Activated T-helper 2 cell treated with anti-CD3 and anti-CD28 coated beads, Interferon-gamma antibody, Interleukin-2, Interleukin-4, amounts not matched to agents 10 μg/mL and 5 μg/mL and 100 μg/mL, durations not matched to agents 14 hours and 24 hours and 36 hours (primary cell): ENCODE data around the gene TIMM8A. TPM values are rescaled to one million over a fixed set of nuclear protein-coding genes. Genes with fewer than 3 reads are reported as not detected.
"Not testable (repeated sequence)": the region's sequence is repeated elsewhere in the genome, so short reads cannot be mapped to it uniquely, and the experiment has no call there.

Experiments
- DNase-seq: peaks from one replicate; pipeline ENCODE4 v3.0.0; 2021; ENCODE audit warnings: low spot score
- H3K27ac Mint-ChIP-seq: one replicate; pipeline ENCODE4 v1.8.0; 2021; ENCODE audit warnings: mixed read lengths
- H3K27me3 Mint-ChIP-seq: one replicate; pipeline ENCODE4 v1.8.0; 2021; ENCODE audit warnings: low read depth, mixed read lengths
- H3K36me3 Mint-ChIP-seq: one replicate; pipeline ENCODE4 v1.8.0; 2021; ENCODE audit warnings: low read depth, mixed read lengths
- H3K4me1 Mint-ChIP-seq: one replicate; pipeline ENCODE4 v1.8.0; 2021; ENCODE audit warnings: low read depth, mixed read lengths
- H3K4me3 Mint-ChIP-seq: one replicate; pipeline ENCODE4 v1.8.0; 2021; ENCODE audit warnings: low read depth, mild to moderate bottlenecking, moderate library complexity, mixed read lengths
- H3K9me3 Mint-ChIP-seq: one replicate; pipeline ENCODE4 v1.8.0; 2021; ENCODE audit warnings: mixed read lengths
- intact Hi-C: fragments of 100-400 bp; cut with micrococcal nuclease; formaldehyde crosslinking; loops from one replicate; pipeline ENCODE4 v1.15.1; 2023
- total RNA-seq: library from RNA; stranded (reverse); gene quantifications from 2 replicates; pipeline ENCODE4 v1.2.3, GENCODE V29; 2022

TIMM8A gene
- total RNA-seq, 1 donor from 2014 or later = 25.5 TPM

DNA sequence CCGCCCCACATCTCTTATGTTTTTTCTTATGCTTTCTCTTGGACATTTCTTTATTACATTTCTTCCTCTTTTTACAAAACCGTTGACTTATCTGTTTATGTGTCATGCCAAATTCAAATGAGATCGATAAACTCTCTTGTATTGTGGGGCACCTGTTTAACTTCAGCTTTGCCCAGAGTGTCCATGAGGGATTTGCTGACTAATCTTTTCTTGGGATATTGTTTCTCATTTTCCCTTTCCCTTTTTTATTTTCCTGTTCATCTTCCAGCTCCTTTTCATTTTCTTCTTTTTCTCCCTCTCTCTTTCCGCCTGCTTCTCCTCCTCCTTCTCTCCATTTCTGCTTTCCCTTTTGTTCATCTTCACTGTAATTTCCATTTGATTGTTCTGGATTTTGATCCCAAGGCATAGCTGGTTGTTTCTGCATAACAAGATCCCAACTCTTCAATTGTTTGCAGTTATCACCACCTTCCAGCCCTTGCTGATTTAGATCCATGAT, 10.7 kb downstream of the TIMM8A start:
- peaks cover 10% of the 10 kb centered on the region for H3K4me1 Mint-ChIP-seq
- H3K4me3 Mint-ChIP-seq = no peak overlapping the region
- intact Hi-C loops = no loop called here
- H3K9me3 Mint-ChIP-seq = peaks cover 5% of the 10 kb centered on the region
- H3K27me3 Mint-ChIP-seq = no peaks in the 10 kb centered on the region
- no peak overlapping the region for H3K27ac Mint-ChIP-seq
- peaks cover 3% of the 10 kb centered on the region for H3K36me3 Mint-ChIP-seq
- DNase-seq = no peak

DNA sequence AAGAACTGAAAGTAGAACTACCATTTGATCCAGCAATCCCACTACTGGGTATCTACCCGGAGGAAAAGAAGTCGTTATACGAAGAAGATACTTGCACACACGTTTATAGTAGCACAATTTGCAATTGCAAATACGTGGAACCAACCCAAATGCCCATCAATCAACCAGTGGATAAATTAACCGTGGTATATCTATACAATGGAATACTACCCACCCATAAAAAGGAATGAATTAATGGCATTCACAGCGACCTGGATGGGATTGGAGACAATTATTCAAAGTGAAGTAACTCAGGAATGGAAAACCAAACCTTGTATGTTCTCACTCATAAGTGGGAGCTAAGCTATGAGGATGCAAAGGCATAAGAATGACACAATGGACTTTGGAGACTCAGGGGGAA, 14.2 kb downstream of the TIMM8A start:
- DNase-seq, H3K9me3 Mint-ChIP-seq, H3K4me3 Mint-ChIP-seq, H3K27ac Mint-ChIP-seq, H3K36me3 Mint-ChIP-seq, intact Hi-C loops, H3K27me3 Mint-ChIP-seq: not testable (repeated sequence)
- peaks cover 15% of the 10 kb centered on the region for H3K4me1 Mint-ChIP-seq

DNA sequence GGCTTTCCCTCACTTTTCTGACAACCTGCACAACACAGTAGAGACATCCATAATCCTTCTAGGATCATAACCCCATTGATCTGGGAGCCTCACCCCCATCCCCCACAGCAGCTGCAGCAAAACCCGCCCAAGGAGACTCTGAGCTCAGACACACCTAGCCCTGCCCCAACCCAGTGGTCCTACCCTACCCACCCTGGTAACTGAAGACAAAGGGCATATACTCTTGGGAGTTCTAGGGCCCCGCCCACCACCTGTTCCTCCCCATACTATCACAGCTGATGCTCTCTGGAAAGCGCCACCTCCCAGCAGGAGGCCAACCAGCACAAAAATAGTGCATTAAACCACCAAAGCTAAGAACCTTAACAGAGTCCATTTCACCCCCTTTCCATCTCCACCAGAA, 21.9 kb downstream of the TIMM8A start:
- not testable (repeated sequence) for H3K4me3 Mint-ChIP-seq, H3K27ac Mint-ChIP-seq, H3K36me3 Mint-ChIP-seq

DNA sequence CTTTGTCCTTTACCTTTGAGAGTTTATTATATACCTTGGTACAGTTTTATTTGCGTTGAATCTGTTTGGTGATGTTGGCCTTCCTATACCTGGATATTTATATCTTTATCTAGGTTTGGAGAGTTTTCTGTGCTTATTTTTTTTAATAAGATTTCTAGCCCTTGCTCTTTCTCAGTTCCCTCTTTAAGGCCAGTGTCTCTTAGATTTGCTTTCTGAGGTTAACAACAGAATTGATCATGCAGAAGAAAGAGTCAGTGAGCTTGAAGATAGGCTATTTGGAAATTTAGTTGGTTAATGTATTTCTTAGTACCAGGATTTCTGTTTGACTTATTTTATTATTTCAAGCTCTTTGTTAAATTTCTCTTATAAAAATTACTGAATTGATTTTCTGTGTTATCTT, 44.8 kb downstream of the TIMM8A start:
- intact Hi-C loops = no loop called here
- Mint-ChIP-seq H3K4me3 (no peak overlapping the region), H3K9me3 (no peaks in the 10 kb centered on the region), H3K4me1 (no peaks in the 10 kb centered on the region), H3K27ac (no peak overlapping the region), H3K27me3 (no peaks in the 10 kb centered on the region), H3K36me3 (no peaks in the 10 kb centered on the region)
- DNase-seq = no peak

More for the DNA sequence above, 21.9 kb downstream of the TIMM8A start:
- intact Hi-C loops, H3K4me1 Mint-ChIP-seq, H3K9me3 Mint-ChIP-seq, H3K27me3 Mint-ChIP-seq, DNase-seq: not testable (repeated sequence)

Other genes starting within 250 kb of the TIMM8A start
- gene DRP2, start 129.0 kb downstream of the TIMM8A start, total RNA-seq = 0.44 and 0.46 TPM in 2 replicates
- 0.11 TPM in 2 replicates for gene TAF7L, start 57.4 kb downstream of the TIMM8A start, total RNA-seq
- 0.11 and 0.25 TPM in 2 replicates for gene BTK, start 37.4 kb upstream of the TIMM8A start, total RNA-seq
- gene RPL36A, start 42.3 kb upstream of the TIMM8A start, total RNA-seq = 290 and 376 TPM in 2 replicates
- gene GLA, start 59.2 kb upstream of the TIMM8A start, total RNA-seq = 82.9 and 89.1 TPM in 2 replicates
- 17.5 and 18.0 TPM in 2 replicates for gene HNRNPH2, start 59.5 kb upstream of the TIMM8A start, total RNA-seq
- gene ARMCX4, start 136.7 kb upstream of the TIMM8A start, total RNA-seq = 4.7 and 6.3 TPM in 2 replicates
- 0.82 and 1.1 TPM in 2 replicates for gene ARMCX1, start 201.8 kb upstream of the TIMM8A start, total RNA-seq